Body of pancreas (tissue), 4 donors: ENCODE measurements around the gene PAK6. TPM values are rescaled to one million over a fixed set of nuclear protein-coding genes. Genes with fewer than 3 reads are reported as not detected.
A peak's percentile ranks its signal among the peaks of the same experiment; 100 is the strongest.

Source experiments
- ATAC-seq: fragments of 150-250 bp; one replicate; pipeline ENCODE4 v1.9.1; 2016
- DNase-seq, 4 donors: peaks; one replicate each; pipeline ENCODE4 v3.0.0-alpha.2; 2019
- H3K27ac ChIP-seq, 4 donors: fragments of 200-600 bp; sonication (generic); 1 replicate in 3 of 4; 2 replicates in 1 of 4; pipeline versions ENCODE4 v1.5.1 to v1.6.1; 2016 to 2019; ENCODE audit warnings: mild to moderate bottlenecking in 1 of 4, mixed read lengths in 1 of 4, moderate library complexity in 1 of 4
- H3K27me3 ChIP-seq, 2 donors: fragments of 200-600 bp; sonication (generic); one replicate each; pipeline ENCODE4 v1.6.0; 2016; ENCODE audit warnings: mild to moderate bottlenecking in 1 of 2
- H3K36me3 ChIP-seq, 2 donors: fragments of 200-600 bp; sonication (generic); replicated peaks in 1 of 2; 2 replicates each; pipeline ENCODE4 v1.5.1; 2016; ENCODE audit warnings: low read depth in 2 of 2; ENCODE audit not compliant: insufficient read depth in 1 of 2
- H3K4me1 ChIP-seq: fragments of 200-600 bp; sonication (generic); one replicate; pipeline ENCODE4 v1.6.0; 2016
- H3K4me3 ChIP-seq, 2 donors: fragments of 200-600 bp; sonication (generic); 1 replicate in 1 of 2; 2 replicates in 1 of 2; pipeline ENCODE4 v1.5.1; 2016 to 2019
- H3K9me3 ChIP-seq, 3 donors: fragments of 200-600 bp; sonication (generic); 1 replicate in 2 of 3; 2 replicates in 1 of 3; pipeline ENCODE4 v1.5.1; 2016
- POLR2A ChIP-seq, 3 donors: fragments of 450-650 bp; IDR thresholded peaks; one replicate each; pipeline ENCODE4 v1.6.1; 2016; ENCODE audit warnings: antibody characterized with exemption in 3 of 3, mild to moderate bottlenecking in 2 of 3
- WGBS, 2 donors: methylation state at CpG; one replicate each; pipeline ENCODE4 v1.1.5; 2017; 5-methylcytosine and 5-hydroxymethylcytosine counted together
- intact Hi-C: fragments of 100-400 bp; cut with DNase I; formaldehyde crosslinking; loops from one replicate; pipeline ENCODE4 v1.15.1; 2023
- total RNA-seq, 2 donors: library from RNA; depleted of rRNA; stranded (reverse); fragments of >200 nt; gene quantifications; one replicate each; pipeline ENCODE4 v1.1.0, GENCODE V29; 2016
- TF ChIP-seq, protein P1 (sequence below), 7 experiments: fragments of 450-650 bp in 4 of 7; fragments of 200-600 bp in 3 of 7; sonication (generic) in 3 of 7; IDR thresholded peaks; one replicate each; pipeline ENCODE4 v1.5.1; 2016 to 2019; ENCODE audit warnings: antibody characterized with exemption in 7 of 7

Gene PAK6
- total RNA-seq, 2 donors from 2014 or later: 14.8 to 22.4 TPM

- Histone ChIP-seq H3K4me3 (no peak overlapping the region), H3K36me3 (no peaks in the 10 kb centered on the region), H3K4me1 (peaks cover 45% of the 10 kb centered on the region), H3K27me3 (peaks cover 0 to 8% of the 10 kb centered on the region in 2 donors), H3K27ac (no peak overlapping the region), H3K9me3 (no peaks in the 10 kb centered on the region)
- DNase-seq (no peak), ATAC-seq (no peak)
- intact Hi-C loops: no loop called here
- TF ChIP-seq, protein P1, sequence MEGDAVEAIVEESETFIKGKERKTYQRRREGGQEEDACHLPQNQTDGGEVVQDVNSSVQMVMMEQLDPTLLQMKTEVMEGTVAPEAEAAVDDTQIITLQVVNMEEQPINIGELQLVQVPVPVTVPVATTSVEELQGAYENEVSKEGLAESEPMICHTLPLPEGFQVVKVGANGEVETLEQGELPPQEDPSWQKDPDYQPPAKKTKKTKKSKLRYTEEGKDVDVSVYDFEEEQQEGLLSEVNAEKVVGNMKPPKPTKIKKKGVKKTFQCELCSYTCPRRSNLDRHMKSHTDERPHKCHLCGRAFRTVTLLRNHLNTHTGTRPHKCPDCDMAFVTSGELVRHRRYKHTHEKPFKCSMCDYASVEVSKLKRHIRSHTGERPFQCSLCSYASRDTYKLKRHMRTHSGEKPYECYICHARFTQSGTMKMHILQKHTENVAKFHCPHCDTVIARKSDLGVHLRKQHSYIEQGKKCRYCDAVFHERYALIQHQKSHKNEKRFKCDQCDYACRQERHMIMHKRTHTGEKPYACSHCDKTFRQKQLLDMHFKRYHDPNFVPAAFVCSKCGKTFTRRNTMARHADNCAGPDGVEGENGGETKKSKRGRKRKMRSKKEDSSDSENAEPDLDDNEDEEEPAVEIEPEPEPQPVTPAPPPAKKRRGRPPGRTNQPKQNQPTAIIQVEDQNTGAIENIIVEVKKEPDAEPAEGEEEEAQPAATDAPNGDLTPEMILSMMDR (IDR thresholded peaks at IDR 0.05): no peak
- TF ChIP-seq POLR2A (IDR thresholded peaks at IDR 0.05): no peak
These were observed 54.1 kb downstream of the PAK6 start for GRCh38 chr15:40293006-40293405.

GRCh38 chr15:40293905-40294895 lies 55.3 kb downstream of the PAK6 start:
- Histone ChIP-seq H3K27me3 (peaks cover 0 to 8% of the 10 kb centered on the region in 2 donors), H3K4me1 (peaks cover 36% of the 10 kb centered on the region), H3K36me3 (no peaks in the 10 kb centered on the region), H3K27ac (no peak overlapping the region), H3K9me3 (no peaks in the 10 kb centered on the region), H3K4me3 (no peak overlapping the region)
- intact Hi-C loops: no loop called here
- 90 to 91% methylated on average over 15 to 20 of the region's 20 CpGs for WGBS, 2 donors
- ATAC-seq (no peak), DNase-seq (no peak)
- TF ChIP-seq, protein P1 (IDR thresholded peaks at IDR 0.05): no peak
- TF ChIP-seq POLR2A (IDR thresholded peaks at IDR 0.05): no peak

- TF ChIP-seq, protein P1 (IDR thresholded peaks at IDR 0.05): no peak
- no peak for TF ChIP-seq POLR2A (IDR thresholded peaks at IDR 0.05)
- no peak for DNase-seq
- H3K4me1 ChIP-seq: peaks cover 25% of the 10 kb centered on the region
These were observed 56.4 kb downstream of the PAK6 start for GRCh38 chr15:40295297-40295696.

GRCh38 chr15:40295877-40296560 lies 57.2 kb downstream of the PAK6 start:
- 61 to 66% methylated on average over 10 to 12 of the region's 12 CpGs for WGBS, 2 donors
- DNase-seq: peak; percentile 58 to 89 (median 74)

More at GRCh38 chr15:40295297-40295696, 56.4 kb downstream of the PAK6 start:
- no peak for ATAC-seq
- H3K4me3 ChIP-seq: no peak overlapping the region
- no peaks in the 10 kb centered on the region for H3K9me3 ChIP-seq
- intact Hi-C loops: no loop called here
- H3K27ac ChIP-seq: no peak overlapping the region
- 79 to 90% methylated on average over 1 of the region's 1 CpG for WGBS, 2 donors
- H3K27me3 ChIP-seq: peaks cover 0 to 8% of the 10 kb centered on the region in 2 donors
- H3K36me3 ChIP-seq: no peaks in the 10 kb centered on the region

More at GRCh38 chr15:40295877-40296560, 57.2 kb downstream of the PAK6 start:
- peaks cover 20% of the 10 kb centered on the region for H3K4me1 ChIP-seq
- no peaks in the 10 kb centered on the region for H3K9me3 ChIP-seq
- intact Hi-C loops: no loop called here
- no peak overlapping the region for H3K4me3 ChIP-seq
- H3K27ac ChIP-seq: no peak overlapping the region
- peak; percentile 77 for ATAC-seq
- no peaks in the 10 kb centered on the region for H3K36me3 ChIP-seq
- peaks cover 0 to 8% of the 10 kb centered on the region in 2 donors for H3K27me3 ChIP-seq
- TF ChIP-seq POLR2A (IDR thresholded peaks at IDR 0.05): no peak
- TF ChIP-seq, protein P1 (IDR thresholded peaks at IDR 0.05): no peak
